NCI-H345 treated with DMSO at 0.1 percent for 48 hours (cell line): ENCODE measurements around the gene AQP12A.

Experiments used
- DNase-seq: peaks from one replicate; lab custom pipeline; 2025; ENCODE audit not compliant: unreplicated experiment; lab: John Stamatoyannopoulos, UW

The AQP12A gene

DNA sequence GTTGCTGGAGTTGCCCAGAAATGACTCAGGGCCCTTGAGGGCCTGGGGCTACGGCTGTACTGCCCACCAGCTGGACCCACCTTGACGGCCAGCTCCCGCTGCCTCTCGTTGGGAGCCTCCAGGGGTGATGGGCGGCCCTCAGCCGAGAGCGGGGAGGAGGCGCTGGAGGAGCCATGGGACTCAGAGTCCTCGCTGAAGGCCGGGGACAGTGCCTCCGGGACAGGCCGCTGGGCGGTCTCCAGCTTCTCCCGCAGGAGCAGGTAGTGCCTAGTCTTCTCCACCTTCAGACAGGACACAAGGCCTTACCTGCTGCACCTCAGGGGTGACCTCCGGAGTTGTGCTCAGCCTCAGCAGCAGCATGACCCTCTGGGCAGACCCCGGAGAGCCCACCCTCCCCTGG, 30.7 kb downstream of the AQP12A start:
- DNase-seq = no peak

- DNase-seq = no peak
Observed at GRCh38 chr2:240722796-240723735, 31.4 kb downstream of the AQP12A start.

DNA sequence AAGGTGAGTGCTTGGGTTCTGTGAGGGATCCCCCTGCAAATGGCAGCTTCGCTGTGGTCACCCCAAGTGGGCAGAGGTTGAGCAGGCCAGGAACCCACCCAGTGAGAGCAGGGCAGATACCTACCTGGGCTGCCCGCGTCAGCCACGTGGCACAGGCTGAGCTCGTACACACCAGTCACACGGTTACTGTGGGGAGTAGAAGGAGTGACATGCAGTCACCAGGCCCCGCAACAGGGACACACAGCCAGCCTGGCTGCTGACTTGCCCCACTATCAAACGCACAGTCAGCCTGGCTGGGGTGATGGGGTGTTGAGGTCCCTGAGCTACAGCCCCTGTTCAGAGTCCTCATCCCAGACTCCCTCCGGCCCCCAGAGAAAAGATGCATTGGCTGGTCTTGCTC, 32.2 kb downstream of the AQP12A start:
- DNase-seq = no peak

DNA sequence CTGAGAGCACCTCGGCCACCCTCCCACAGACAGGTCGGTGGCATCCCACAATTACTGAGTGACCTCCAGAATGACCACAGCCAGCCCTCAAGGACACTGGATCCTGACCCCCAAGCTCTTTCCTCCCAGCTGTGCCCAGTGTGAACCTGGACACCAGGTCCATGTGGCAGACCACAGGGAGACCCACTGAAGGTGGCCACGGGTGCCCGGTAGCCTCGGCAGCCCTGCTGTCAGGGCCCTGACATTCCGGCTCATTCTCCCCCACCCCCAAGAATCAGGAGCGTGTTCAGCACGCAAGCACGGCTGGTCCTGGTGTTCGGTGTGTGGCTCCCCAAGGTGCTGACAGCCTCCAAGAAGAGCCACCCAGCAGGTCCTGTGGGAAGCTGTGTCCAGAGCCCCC, 32.8 kb downstream of the AQP12A start:
- no peak for DNase-seq

DNA sequence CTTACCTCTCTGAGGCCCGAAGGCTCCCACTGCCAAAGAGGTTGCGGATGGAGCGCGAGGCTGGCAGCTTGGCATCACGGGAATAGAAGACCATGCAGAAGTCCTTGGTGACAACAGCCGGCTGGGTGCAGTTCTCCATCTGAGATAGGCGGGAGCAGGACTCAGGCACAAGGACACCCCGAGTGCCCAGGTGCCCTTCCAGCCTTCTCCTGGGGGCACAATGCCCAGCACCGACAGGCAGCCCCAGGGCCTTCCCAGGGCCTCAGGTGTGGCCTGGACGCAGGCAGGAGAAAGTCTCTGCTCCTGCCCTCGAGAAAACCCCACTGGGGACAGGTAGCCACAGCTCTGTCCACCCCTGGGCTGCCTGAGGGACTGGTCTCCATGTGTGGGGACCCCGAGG, 33.6 kb downstream of the AQP12A start:
- no peak for DNase-seq

GRCh38 chr2:240725671-240726070, 34.0 kb downstream of the AQP12A start:
- no peak for DNase-seq

DNA sequence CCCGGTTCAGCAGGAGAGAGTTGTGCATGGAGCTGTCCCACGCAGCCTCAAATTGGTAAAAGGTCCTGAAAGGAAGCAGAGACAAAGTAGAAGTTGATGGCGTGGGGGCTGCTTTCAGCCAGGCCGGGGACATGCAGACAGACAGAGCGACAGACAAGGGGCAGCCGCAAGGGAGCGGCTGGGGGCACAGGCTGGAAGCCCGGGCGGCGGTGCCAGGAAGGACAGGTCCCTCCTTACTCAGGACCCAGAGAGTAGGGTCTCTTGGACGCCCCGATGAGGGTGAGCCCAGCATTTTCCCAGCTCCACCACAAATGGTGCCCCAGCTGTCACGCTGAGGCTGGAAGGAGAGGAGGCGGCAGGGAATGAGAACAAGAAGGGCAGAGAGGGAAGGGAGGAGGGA, 35.2 kb downstream of the AQP12A start:
- DNase-seq = no peak

DNA sequence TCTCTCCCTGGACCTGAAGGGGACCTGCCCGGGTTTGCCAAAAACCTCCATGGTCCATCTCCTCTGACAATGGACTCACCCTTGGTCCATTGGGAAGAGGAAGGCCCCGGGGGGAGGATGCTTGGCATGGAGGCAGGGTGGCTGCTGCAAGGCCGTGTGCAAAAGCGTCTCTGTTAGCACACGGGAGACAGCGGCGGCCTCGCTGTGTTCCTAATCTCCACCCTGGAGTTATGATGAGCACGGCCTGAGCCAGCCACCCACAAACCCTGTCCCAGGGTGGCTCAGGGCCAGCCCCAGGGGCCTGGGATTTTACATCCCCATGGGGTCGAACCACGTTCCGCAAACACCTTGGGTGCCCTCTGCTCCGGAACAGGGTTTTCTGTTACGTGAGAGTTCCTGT, 35.8 kb downstream of the AQP12A start:
- no peak for DNase-seq

DNA sequence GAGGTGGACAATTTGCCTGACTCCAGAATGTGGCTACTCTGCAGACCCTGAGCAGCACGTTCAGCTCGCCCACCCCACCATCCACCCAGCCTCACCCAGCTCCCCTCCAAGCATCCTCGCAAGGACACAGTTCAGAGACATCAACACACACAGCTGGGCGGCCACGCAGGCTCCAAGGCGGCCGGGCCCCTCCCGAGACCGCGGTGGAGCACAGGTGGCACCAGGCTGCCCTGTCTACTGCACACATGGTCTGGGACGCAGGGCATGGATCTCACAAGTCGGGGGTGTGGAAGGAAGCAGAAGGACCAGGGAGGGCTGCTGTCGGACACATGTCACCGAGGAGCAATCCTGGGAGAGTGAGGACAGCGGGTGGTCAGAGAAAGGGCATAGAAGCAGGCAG, 36.2 kb downstream of the AQP12A start:
- DNase-seq = no peak

GRCh38 chr2:240728361-240728760, 36.7 kb downstream of the AQP12A start:
- DNase-seq = no peak

DNA sequence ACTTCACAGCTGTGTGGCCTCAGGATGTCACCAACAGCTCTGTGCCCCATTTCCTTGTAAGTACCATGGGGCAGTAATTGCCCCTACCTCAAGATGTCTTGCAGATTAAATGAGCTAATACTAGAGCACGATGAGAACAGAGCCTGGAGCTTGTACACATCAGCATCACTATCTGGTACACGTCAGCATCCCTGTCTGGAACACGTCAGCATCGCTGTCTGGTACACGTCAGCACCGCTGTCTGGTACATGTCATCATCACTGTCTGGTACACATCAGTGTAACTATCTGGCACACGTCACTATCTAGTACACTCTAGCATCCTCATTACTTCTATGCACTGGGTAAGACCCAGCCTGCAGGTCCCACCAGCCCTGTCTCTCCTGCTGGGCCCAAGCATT, 37.2 kb downstream of the AQP12A start:
- no peak for DNase-seq

DNA sequence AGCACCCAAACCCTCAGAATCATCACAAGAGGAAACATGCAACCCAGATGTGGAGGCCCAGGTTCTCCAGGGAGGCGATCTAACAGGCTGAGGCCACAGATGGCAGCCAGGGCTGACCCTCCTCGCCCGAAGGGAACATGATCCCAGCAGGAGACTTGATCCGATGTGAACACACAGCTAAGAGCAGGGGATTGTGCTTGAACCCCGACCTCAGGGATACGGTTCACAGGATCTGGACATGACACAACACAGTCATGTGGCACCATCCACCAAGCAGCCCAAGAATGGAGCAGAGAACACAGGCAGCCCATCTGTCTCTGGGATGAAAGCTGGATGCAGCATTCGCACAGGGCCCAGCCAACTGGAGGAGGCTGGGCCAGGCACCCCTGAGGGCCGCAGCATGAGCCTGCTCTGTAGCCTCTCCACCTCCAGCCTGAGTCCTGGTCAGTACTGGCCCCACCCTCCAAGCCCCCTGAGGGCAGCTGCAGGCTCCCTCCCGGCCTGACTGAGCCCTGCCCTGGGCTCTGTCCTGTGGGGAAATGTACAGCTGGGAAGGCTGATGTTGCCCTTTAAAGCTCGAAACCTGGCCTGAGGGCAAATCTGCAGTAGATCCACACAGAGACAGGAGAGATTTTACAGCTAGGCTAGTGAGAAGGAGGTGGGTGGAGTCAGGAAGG, 39.0 kb downstream of the AQP12A start:
- DNase-seq = no peak

DNA sequence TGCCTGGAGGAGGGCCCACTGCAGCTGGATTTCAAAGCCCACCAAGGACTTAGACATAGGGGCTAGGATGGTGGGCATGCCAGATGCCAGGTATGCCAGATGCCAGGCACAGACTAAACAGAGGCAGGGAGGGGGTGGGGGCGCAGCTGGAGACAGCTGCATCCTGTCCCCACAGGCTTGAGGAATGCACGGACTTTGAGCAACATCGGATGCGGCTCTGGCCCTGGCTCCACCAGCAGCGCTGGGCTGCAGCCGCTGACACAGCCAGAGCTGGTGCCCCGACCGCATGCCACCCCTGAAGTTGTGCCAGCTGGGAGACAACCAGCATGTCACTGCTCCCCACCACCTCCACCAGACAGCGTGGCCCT, 39.5 kb downstream of the AQP12A start:
- no peak for DNase-seq

DNA sequence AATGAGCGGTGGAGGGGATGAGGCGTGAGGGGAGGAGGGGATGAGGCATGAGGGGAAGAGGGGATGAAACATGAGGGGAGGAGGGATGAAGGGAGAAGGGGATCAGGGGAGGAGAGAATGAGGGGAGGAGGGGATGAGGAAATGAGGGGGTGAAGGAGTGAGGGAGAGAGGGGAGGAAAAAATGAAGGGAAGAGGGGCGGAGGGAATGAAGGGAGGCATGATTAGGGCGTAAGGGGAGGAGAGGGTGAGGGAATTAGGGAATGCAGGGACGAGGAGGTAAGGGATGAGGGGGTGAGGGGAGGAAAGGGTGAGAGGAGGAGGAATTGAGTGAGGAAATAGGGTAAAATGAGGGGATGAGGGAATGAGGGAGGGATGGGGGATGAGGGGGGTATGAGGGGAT, 40.5 kb downstream of the AQP12A start:
- DNase-seq = no peak

DNA sequence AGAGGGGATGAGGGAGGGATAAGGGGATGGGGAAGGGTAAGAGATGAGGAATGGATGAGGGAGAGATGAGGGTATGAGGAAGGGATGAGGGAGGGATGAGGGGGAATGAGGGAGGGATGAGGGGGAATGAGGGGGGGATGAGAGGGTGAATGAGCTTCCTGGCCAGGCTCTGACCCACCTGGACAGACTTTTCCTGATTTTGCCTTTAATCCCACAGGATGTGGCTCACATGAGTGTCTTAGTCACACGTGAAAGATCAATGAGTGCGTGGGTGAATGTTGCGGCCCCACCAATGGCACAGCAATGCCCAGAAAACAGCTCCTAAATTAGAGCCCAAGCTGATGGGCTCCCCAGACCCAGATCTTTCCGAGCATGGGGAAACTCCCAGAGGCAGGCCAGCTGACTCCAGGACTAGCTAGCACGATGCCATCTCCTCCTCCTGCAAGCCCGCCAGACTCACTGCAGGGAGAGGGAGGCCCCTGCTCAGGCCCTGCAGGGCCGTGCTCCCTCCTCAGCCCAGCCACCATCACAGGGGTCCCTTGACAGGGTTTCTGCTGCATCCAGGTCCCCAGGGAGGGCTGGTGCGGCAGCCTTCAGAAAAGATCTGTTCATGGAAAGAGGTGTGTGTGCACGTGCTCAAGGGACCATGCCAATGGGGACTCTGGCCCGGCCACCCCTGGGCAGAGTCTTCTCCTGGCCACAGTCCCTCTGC, 41.4 kb downstream of the AQP12A start:
- no peak for DNase-seq

- DNase-seq = no peak
Observed at GRCh38 chr2:240733803-240734495, 42.3 kb downstream of the AQP12A start.

GRCh38 chr2:240734756-240735155, 43.1 kb downstream of the AQP12A start:
- DNase-seq = no peak

DNA sequence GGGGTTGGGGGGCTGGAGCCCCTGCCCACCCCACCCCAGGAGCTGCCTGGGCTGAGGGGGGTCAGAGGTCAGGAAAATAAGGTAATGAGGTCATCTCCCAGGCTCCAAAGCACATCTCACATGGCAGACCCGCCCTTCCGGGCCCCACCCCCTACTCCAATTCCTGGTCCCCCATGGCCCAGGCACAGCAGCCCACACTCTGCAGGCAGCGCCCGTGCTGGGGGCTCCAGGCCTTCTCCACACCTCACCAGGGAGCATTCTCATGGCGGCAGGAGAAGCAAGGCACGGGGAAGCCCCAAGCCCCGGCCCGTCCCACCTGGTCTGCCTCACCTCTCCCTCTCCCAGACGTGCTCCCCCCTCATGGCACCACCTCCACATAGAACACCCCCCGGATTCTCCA, 43.8 kb downstream of the AQP12A start:
- no peak for DNase-seq

- no peak for DNase-seq
Observed at GRCh38 chr2:240736281-240737250, 44.9 kb downstream of the AQP12A start.

DNA sequence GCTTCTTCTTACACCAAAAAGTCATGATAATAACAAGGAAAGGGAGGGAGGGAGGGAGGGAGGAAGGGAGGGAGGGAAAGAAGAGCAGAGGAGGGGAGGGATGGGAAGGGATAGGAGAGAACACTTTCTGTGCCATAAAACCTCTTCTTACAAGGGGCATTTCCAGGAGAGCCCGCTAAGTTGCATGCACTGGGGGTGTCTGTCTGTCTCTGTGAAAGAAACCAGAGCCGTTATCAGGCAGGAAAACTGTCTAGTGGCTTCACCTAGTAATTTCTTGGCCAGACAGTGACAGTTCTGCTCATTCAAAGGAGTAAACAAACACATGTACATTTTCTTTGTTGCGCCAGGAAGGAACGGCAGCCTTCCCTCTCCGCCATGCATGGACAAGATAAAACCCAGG, 45.8 kb downstream of the AQP12A start:
- no peak for DNase-seq
